HepG2 (cell line): Measurements from ENCODE around the gene TCF12. TPM values are rescaled to one million over a fixed set of nuclear protein-coding genes. Genes with fewer than 3 reads are reported as not detected.

Experiments
- ATAC-seq: fragments of 200-7000 bp; cut with Tn5 transposase; 3 replicates; pipeline ENCODE4 v1.9.1; 2020; ENCODE audit warnings: mild to moderate bottlenecking, moderate library complexity
- BruUV-seq: library from RNA; stranded (reverse); fragments of 400-500 nt; replicated peaks from 2 replicates; lab custom pipeline; 2021; lab: Mats Ljungman, UMichigan
- CTCF ChIA-PET: fragments of 300-600 bp; formaldehyde crosslinking; extraction: SDS; loops from one replicate; lab custom pipeline; 2021; ENCODE audit warnings: low total read pairs, inconsistent platforms, low intra/inter-chr PET ratio; lab: Yijun Ruan, JAX
- POLR2A ChIA-PET: fragments of 350-600 bp; sonication (Branson Sonifier 250); formaldehyde crosslinking; loops from one replicate; lab custom pipeline; 2020; ENCODE audit warnings: antibody characterized with exemption, inconsistent platforms; lab: Yijun Ruan, JAX
- DNase-seq: peaks from one replicate; pipeline ENCODE4 v3.0.0-alpha.2; 2015; ENCODE audit warnings: low spot score
- FAIRE-seq: peaks from 3 replicates; lab custom pipeline; 2011; peaks lifted over from hg19 to GRCh38; lab: Jason Lieb, UNC
- H2AFZ ChIP-seq: one replicate; pipeline ENCODE4 v1.6.1; 2011; ENCODE audit warnings: low read length, inconsistent platforms
- H3K27ac ChIP-seq: fragments of 300-600 bp; 3 replicates; pipeline ENCODE4 v1.8.0; 2011; ENCODE audit warnings: mixed run types, mild to moderate bottlenecking, mixed read lengths, low read length, inconsistent platforms; ENCODE audit not compliant: insufficient read depth; ENCODE audit errors: extremely low read length
- H3K27me3 ChIP-seq, 2 experiments: fragments of 200-600 bp in 1 of 2; 2 replicates in 1 of 2; 3 replicates in 1 of 2; pipeline versions ENCODE4 v1.6.0 to v1.8.0; 2011; ENCODE audit warnings: low read length in 2 of 2, mild to moderate bottlenecking in 2 of 2, moderate library complexity in 2 of 2, inconsistent platforms in 1 of 2; ENCODE audit not compliant: insufficient read depth in 2 of 2, control insufficient read depth in 1 of 2
- H3K36me3 ChIP-seq, 2 experiments: fragments of 200-600 bp in 1 of 2; replicated peaks in 1 of 2; 2 replicates in 1 of 2; 3 replicates in 1 of 2; pipeline versions ENCODE4 v1.5.1 to v1.8.0; 2011; ENCODE audit warnings: low read length in 2 of 2, inconsistent platforms in 1 of 2; ENCODE audit not compliant: insufficient read depth in 2 of 2, control insufficient read depth in 1 of 2
- H3K4me1 ChIP-seq: 2 replicates; pipeline ENCODE4 v1.5.1; 2012; ENCODE audit warnings: low read length, inconsistent platforms; ENCODE audit not compliant: insufficient read depth
- H3K4me2 ChIP-seq: 2 replicates; pipeline ENCODE4 v1.6.0; 2011; ENCODE audit warnings: low read depth, low read length, inconsistent platforms
- H3K4me3 ChIP-seq, 3 experiments: fragments of 200-600 bp in 1 of 3; sonication (generic), shearing (Covaris generic) in 1 of 3; replicated peaks in 1 of 3; 2 replicates each; pipeline ENCODE4 v1.5.1; 2011 to 2016; ENCODE audit warnings: low read length in 3 of 3, inconsistent platforms in 2 of 3, low read depth in 2 of 3, mild to moderate bottlenecking in 2 of 3, control low read depth in 1 of 3, mixed read lengths in 1 of 3; ENCODE audit not compliant: insufficient read depth in 1 of 3
- H3K79me2 ChIP-seq: one replicate; pipeline ENCODE4 v1.6.1; 2011; ENCODE audit warnings: low read length, inconsistent platforms; ENCODE audit not compliant: insufficient read depth
- H3K9ac ChIP-seq: 2 replicates; pipeline ENCODE4 v1.6.0; 2011; ENCODE audit warnings: mild to moderate bottlenecking, low read depth, low read length, inconsistent platforms; ENCODE audit not compliant: insufficient read depth
- H3K9me3 ChIP-seq: 2 replicates; pipeline ENCODE4 v1.5.1; 2012; ENCODE audit warnings: mild to moderate bottlenecking, low read length
- H4K20me1 ChIP-seq: 2 replicates; pipeline ENCODE4 v1.6.0; 2011; ENCODE audit warnings: inconsistent platforms, mild to moderate bottlenecking, low read length, moderate library complexity; ENCODE audit not compliant: insufficient read depth
- ARID2 ChIP-seq: sonication (generic); formaldehyde crosslinking; IDR thresholded peaks from 2 replicates; pipeline ENCODE4 v1.8.1; 2022; ENCODE audit warnings: mild to moderate bottlenecking, missing genetic modification reagents, borderline replicate concordance
- HMG20B ChIP-seq: conservative IDR thresholded peaks from 2 replicates; pipeline ENCODE4 v1.6.1; 2016; ENCODE audit warnings: missing genetic modification reagents, missing compliant biosample characterization
- NONO ChIP-seq, 2 experiments: fragments of 450-650 bp in 1 of 2; sonication (generic) in 1 of 2; formaldehyde crosslinking in 1 of 2; IDR thresholded peaks in 1 of 2; conservative IDR thresholded peaks in 1 of 2; 2 replicates each; pipeline versions ENCODE4 v1.6.1 to v1.8.0; 2017 to 2022; ENCODE audit warnings: mild to moderate bottlenecking in 1 of 2, missing genetic modification reagents in 1 of 2, moderate library complexity in 1 of 2
- PHB2 ChIP-seq: fragments of 450-650 bp; IDR thresholded peaks from 2 replicates; pipeline ENCODE4 v1.6.1; 2018; ENCODE audit not compliant: partially characterized antibody
- SOX5 ChIP-seq: IDR thresholded peaks from 2 replicates; pipeline ENCODE4 v1.6.1; 2016; ENCODE audit warnings: borderline replicate concordance
- TSC22D2 ChIP-seq: sonication (generic); formaldehyde crosslinking; IDR thresholded peaks from 2 replicates; pipeline ENCODE4 v1.5.1; 2020; ENCODE audit warnings: missing genetic modification reagents, mild to moderate bottlenecking, borderline replicate concordance
- ZNF160 ChIP-seq: sonication (generic); formaldehyde crosslinking; IDR thresholded peaks from 2 replicates; pipeline ENCODE4 v1.8.0; 2022; ENCODE audit warnings: mild to moderate bottlenecking, inconsistent platforms, missing genetic modification reagents
- ZNF446 ChIP-seq: sonication (generic); formaldehyde crosslinking; IDR thresholded peaks from 2 replicates; pipeline ENCODE4 v1.5.0; 2020; ENCODE audit warnings: mild to moderate bottlenecking, missing genetic modification reagents
- ZNF670 ChIP-seq: sonication (generic); formaldehyde crosslinking; IDR thresholded peaks from 2 replicates; pipeline ENCODE4 v1.8.0; 2022; ENCODE audit warnings: mild to moderate bottlenecking, missing genetic modification reagents, borderline replicate concordance
- ZNF7 ChIP-seq: IDR thresholded peaks from 2 replicates; pipeline ENCODE4 v1.6.1; 2016; ENCODE audit warnings: missing biosample characterization, missing genetic modification reagents
- ZSCAN9 ChIP-seq: IDR thresholded peaks from 2 replicates; pipeline ENCODE4 v1.6.1; 2016; ENCODE audit warnings: borderline replicate concordance
- WGBS: methylation state at CpG from one replicate; pipeline ENCODE4 v1.1.6; 2017; ENCODE audit warnings: low lambda C conversion rate; 5-methylcytosine and 5-hydroxymethylcytosine counted together
- in situ Hi-C: cut with HindIII; loops from 2 replicates; pipeline ENCODE4 v1.10.0; 2017; ENCODE audit warnings: low pct_unique_long_range_greater_than_20kb; ENCODE audit not compliant: extremely low pct_ligation_motif_present
- intact Hi-C: fragments of 100-400 bp; cut with micrococcal nuclease; formaldehyde crosslinking; loops from one replicate; pipeline ENCODE4 v1.10.0; 2022; ENCODE audit not compliant: unreplicated experiment
- polyA plus RNA-seq, 8 experiments: library from polyadenylated mRNA; depleted of rRNA in 3 of 8; stranded (reverse) in 7 of 8; unstranded in 1 of 8; fragments of >200 nt; fragmentation: Illumina TruSeq in 4 of 8; extraction: Trizol in 4 of 8; gene quantifications; 2 replicates each; pipeline versions ENCODE4 v1.2.1 to v1.2.3, GENCODE V29; 2011 to 2016; ENCODE audit warnings: low read depth in 4 of 8, missing spikeins in 1 of 8, mixed read lengths in 1 of 8; ENCODE audit not compliant: insufficient read depth in 1 of 8
- total RNA-seq, 5 experiments: library from RNA; depleted of rRNA; stranded (reverse); fragments of >200 nt; fragmentation: Illumina TruSeq; extraction: Trizol; gene quantifications; 2 replicates each; pipeline ENCODE4 v1.2.3, GENCODE V29; 2016; ENCODE audit warnings: low read depth in 1 of 5
- TF ChIP-seq, protein P1 (sequence below): sonication (generic); formaldehyde crosslinking; IDR thresholded peaks from 2 replicates; pipeline ENCODE4 v1.4.0; 2020; ENCODE audit warnings: missing genetic modification reagents
- TF ChIP-seq, protein P2 (sequence below): sonication (generic); formaldehyde crosslinking; IDR thresholded peaks from 2 replicates; pipeline ENCODE4 v1.5.1; 2020; ENCODE audit warnings: missing genetic modification reagents, mild to moderate bottlenecking, borderline replicate concordance
- TF ChIP-seq, protein P3 (sequence below): sonication (generic); formaldehyde crosslinking; IDR thresholded peaks from 2 replicates; pipeline ENCODE4 v1.4.0; 2020; ENCODE audit warnings: missing genetic modification reagents
- TF ChIP-seq, protein P4 (sequence below): sonication (generic); formaldehyde crosslinking; IDR thresholded peaks from 2 replicates; pipeline ENCODE4 v1.5.0; 2020; ENCODE audit warnings: mild to moderate bottlenecking, missing genetic modification reagents, moderate library complexity

Gene TCF12
- total and polyA plus RNA-seq, 2 of the 13 experiments (the other 11 are each of a cell fraction or from before 2014, with no cell fraction given) = 48.6 to 51.1 TPM

DNA sequence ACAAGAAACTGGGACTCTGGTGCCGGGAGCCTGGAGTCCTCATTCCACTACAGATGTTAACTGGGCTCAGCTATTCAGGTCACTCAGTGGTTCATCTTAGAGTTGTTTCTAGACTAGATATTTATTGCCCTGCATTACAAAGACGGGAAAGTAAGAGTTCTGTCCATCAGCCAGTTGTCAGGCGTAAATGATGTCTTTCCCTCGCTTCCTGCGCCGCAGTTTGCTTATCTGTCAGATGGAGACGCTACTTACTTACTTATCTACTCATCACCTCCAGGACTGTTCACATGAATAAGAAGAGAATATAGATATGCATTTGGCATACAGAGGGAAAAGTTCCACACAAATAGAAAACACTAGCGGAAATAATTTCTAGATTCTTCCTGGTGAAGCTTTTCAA lies 410.0 kb downstream of the TCF12 start:
- ChIA-PET CTCF (no interaction called here), POLR2A (no interaction called here)
- no peak for FAIRE-seq
- 85% methylated on average over 8 of the region's 8 CpGs for WGBS
- no peak for ATAC-seq
- H3K4me2 ChIP-seq = no peak overlapping the region
- DNase-seq = no peak
- H3K4me1 ChIP-seq = peaks cover 26% of the 10 kb centered on the region
- no peaks in the 10 kb centered on the region for H3K79me2 ChIP-seq
- BruUV-seq = no TSS peak
- H3K9ac ChIP-seq = no peak overlapping the region
- no peaks in the 10 kb centered on the region for H3K36me3 ChIP-seq
- H3K9me3 ChIP-seq = no peaks in the 10 kb centered on the region
- intact Hi-C loops (no loop called here), in situ Hi-C loops (no loop called here)
- H3K4me3 ChIP-seq = no peak overlapping the region
- no peak overlapping the region for H2AFZ ChIP-seq
- H3K27me3 ChIP-seq = peaks cover 8 to 40% of the 10 kb centered on the region in 2 experiments; a peak in 4 of 5 replicates
- no peak overlapping the region for H3K27ac ChIP-seq
- TF ChIP-seq ZSCAN9 (CRISPR knock-in tag) = no peak
- TF ChIP-seq HMG20B (CRISPR knock-in tag) = no peak
- no peak for TF ChIP-seq SOX5 (CRISPR knock-in tag)
- no peak for TF ChIP-seq ZNF7 (CRISPR knock-in tag)
- TF ChIP-seq PHB2 = no peak
- TF ChIP-seq ZNF670 = no peak
- TF ChIP-seq, protein P1, sequence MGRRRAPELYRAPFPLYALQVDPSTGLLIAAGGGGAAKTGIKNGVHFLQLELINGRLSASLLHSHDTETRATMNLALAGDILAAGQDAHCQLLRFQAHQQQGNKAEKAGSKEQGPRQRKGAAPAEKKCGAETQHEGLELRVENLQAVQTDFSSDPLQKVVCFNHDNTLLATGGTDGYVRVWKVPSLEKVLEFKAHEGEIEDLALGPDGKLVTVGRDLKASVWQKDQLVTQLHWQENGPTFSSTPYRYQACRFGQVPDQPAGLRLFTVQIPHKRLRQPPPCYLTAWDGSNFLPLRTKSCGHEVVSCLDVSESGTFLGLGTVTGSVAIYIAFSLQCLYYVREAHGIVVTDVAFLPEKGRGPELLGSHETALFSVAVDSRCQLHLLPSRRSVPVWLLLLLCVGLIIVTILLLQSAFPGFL (CRISPR knock-in tag) = no peak
- H4K20me1 ChIP-seq = no peaks in the 10 kb centered on the region

DNA sequence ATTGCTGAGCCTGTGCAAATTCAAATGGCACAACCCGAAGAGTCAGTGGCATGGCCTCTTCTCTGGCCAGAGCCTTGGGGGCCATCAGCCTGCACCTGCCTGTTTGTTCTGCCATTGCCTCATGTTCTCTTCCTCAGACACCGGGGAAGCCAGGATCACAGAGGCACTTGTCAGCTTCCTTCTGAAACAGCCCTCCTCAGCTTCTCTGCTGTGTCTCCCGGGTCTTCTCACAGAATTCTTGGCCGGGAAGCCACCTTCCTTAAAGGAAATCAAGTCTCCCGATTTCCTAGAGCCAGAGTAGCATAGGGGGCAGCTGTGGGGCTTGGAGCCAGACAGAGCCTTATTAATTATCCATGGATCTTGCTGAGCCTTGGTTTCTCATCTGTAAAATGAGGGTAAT lies 410.5 kb downstream of the TCF12 start:
- intact Hi-C loops = no loop called here
- no peak for DNase-seq
- Histone ChIP-seq H3K27ac (no peak overlapping the region), H3K79me2 (no peaks in the 10 kb centered on the region), H3K36me3 (no peaks in the 10 kb centered on the region), H3K9ac (no peak overlapping the region), H3K27me3 (peaks cover 8 to 40% of the 10 kb centered on the region in 2 experiments; a peak in 4 of 5 replicates), H4K20me1 (no peaks in the 10 kb centered on the region), H3K4me2 (no peak overlapping the region), H3K9me3 (no peaks in the 10 kb centered on the region), H3K4me1 (peaks cover 22% of the 10 kb centered on the region), H3K4me3 (no peak overlapping the region), H2AFZ (no peak overlapping the region)
- FAIRE-seq = no peak
- TF ChIP-seq ZNF160 (CRISPR knock-in tag) = no peak
- no peak for TF ChIP-seq ARID2 (CRISPR knock-in tag)
- TF ChIP-seq, protein P2, sequence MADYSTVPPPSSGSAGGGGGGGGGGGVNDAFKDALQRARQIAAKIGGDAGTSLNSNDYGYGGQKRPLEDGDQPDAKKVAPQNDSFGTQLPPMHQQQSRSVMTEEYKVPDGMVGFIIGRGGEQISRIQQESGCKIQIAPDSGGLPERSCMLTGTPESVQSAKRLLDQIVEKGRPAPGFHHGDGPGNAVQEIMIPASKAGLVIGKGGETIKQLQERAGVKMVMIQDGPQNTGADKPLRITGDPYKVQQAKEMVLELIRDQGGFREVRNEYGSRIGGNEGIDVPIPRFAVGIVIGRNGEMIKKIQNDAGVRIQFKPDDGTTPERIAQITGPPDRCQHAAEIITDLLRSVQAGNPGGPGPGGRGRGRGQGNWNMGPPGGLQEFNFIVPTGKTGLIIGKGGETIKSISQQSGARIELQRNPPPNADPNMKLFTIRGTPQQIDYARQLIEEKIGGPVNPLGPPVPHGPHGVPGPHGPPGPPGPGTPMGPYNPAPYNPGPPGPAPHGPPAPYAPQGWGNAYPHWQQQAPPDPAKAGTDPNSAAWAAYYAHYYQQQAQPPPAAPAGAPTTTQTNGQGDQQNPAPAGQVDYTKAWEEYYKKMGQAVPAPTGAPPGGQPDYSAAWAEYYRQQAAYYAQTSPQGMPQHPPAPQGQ (CRISPR knock-in tag) = no peak
- no peak for TF ChIP-seq ZNF446 (CRISPR knock-in tag)
- TF ChIP-seq NONO (IDR thresholded peaks at IDR 0.05) = no peak
- TF ChIP-seq NONO (CRISPR knock-in tag; conservative IDR thresholded peaks at IDR 0.05) = no peak
- no peak for TF ChIP-seq TSC22D2 (CRISPR knock-in tag)
- TF ChIP-seq, protein P3, sequence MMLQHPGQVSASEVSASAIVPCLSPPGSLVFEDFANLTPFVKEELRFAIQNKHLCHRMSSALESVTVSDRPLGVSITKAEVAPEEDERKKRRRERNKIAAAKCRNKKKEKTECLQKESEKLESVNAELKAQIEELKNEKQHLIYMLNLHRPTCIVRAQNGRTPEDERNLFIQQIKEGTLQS (CRISPR knock-in tag) = no peak
- TF ChIP-seq, protein P4, sequence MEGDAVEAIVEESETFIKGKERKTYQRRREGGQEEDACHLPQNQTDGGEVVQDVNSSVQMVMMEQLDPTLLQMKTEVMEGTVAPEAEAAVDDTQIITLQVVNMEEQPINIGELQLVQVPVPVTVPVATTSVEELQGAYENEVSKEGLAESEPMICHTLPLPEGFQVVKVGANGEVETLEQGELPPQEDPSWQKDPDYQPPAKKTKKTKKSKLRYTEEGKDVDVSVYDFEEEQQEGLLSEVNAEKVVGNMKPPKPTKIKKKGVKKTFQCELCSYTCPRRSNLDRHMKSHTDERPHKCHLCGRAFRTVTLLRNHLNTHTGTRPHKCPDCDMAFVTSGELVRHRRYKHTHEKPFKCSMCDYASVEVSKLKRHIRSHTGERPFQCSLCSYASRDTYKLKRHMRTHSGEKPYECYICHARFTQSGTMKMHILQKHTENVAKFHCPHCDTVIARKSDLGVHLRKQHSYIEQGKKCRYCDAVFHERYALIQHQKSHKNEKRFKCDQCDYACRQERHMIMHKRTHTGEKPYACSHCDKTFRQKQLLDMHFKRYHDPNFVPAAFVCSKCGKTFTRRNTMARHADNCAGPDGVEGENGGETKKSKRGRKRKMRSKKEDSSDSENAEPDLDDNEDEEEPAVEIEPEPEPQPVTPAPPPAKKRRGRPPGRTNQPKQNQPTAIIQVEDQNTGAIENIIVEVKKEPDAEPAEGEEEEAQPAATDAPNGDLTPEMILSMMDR (CRISPR knock-in tag) = no peak
- ATAC-seq = no peak
- WGBS = 39% methylated on average over 5 of the region's 5 CpGs
- BruUV-seq = no TSS peak
- in situ Hi-C loops = no loop called here
- POLR2A ChIA-PET = no interaction called here
- CTCF ChIA-PET = no interaction called here
